NB4 (cell line): Measurements from ENCODE around the gene FAM193A.

ENCODE experiments used
- POLR2A ChIP-seq: IDR thresholded peaks from 2 replicates; pipeline ENCODE4 v1.6.1; 2011; ENCODE audit warnings: mild to moderate bottlenecking; ENCODE audit not compliant: insufficient read length; ENCODE audit errors: extremely low read depth
- TF ChIP-seq, protein P1 (sequence below): IDR thresholded peaks from one replicate; pipeline ENCODE4 v1.5.1; 2012; ENCODE audit warnings: low read depth, low read length

DNA sequence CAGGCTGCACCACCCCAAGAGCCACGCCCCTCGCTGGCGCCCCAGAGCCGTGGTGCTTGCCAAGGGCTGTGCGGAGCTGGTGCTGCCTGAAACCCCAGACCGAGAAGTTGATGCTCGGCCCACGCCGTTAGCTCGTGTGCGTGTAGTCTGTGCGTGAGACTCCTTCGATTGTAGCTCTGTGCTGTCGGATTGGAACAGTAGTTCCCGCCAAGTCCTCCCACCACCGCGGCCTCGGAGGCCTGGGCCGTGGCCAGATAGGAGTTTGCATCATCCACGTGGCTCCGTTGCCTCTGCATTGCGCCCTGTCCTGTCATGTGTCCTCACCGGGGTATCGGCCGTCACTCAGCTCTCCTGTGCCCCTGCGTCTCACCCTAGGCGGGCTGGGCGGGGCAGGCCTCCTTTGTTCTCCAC lies 195.5 kb downstream of the FAM193A start:
- TF ChIP-seq, protein P1, sequence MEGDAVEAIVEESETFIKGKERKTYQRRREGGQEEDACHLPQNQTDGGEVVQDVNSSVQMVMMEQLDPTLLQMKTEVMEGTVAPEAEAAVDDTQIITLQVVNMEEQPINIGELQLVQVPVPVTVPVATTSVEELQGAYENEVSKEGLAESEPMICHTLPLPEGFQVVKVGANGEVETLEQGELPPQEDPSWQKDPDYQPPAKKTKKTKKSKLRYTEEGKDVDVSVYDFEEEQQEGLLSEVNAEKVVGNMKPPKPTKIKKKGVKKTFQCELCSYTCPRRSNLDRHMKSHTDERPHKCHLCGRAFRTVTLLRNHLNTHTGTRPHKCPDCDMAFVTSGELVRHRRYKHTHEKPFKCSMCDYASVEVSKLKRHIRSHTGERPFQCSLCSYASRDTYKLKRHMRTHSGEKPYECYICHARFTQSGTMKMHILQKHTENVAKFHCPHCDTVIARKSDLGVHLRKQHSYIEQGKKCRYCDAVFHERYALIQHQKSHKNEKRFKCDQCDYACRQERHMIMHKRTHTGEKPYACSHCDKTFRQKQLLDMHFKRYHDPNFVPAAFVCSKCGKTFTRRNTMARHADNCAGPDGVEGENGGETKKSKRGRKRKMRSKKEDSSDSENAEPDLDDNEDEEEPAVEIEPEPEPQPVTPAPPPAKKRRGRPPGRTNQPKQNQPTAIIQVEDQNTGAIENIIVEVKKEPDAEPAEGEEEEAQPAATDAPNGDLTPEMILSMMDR = no peak
- TF ChIP-seq POLR2A = no peak
